ENCODE data around the gene CDC5L. TPM values are rescaled to one million over a fixed set of nuclear protein-coding genes. Genes with fewer than 3 reads are reported as not detected.

The CDC5L gene
- total and polyA plus RNA-seq, 3 donors from 2014 or later: 19.7 to 20.5 (median 20.3) TPM

GRCh38 chr6:44400572-44400971 lies 13.1 kb downstream of the CDC5L start:
- no peaks in the 10 kb centered on the region for H3K27me3 ChIP-seq
- TF ChIP-seq POLR2A (IDR thresholded peaks at IDR 0.05): no peak
- TF ChIP-seq CTCF (IDR thresholded peaks at IDR 0.05): no peak
- peaks cover 4% of the 10 kb centered on the region for H3K4me1 ChIP-seq
- H3K9me3 ChIP-seq: no peaks in the 10 kb centered on the region
- H3K36me3 ChIP-seq (ENCODE audit: low read depth, missing control alignments): no peaks in the 10 kb centered on the region
- 92 to 100% methylated on average over 2 of the region's 2 CpGs for WGBS, 2 donors
- intact Hi-C loops (cut with DNase I; ENCODE audit: low total_unique reads): no loop called here
- DNase-seq: no peak
- no peak overlapping the region for H3K27ac ChIP-seq
- no peak overlapping the region for H3K4me3 ChIP-seq

GRCh38 chr6:44401138-44401537 lies 13.6 kb downstream of the CDC5L start:
- Histone ChIP-seq H3K4me3 (no peak overlapping the region), H3K4me1 (peaks cover 4% of the 10 kb centered on the region), H3K27me3 (no peaks in the 10 kb centered on the region), H3K27ac (no peak overlapping the region), H3K9me3 (no peaks in the 10 kb centered on the region), H3K36me3 (ENCODE audit: low read depth, missing control alignments) (no peaks in the 10 kb centered on the region)
- 33 to 50% methylated on average over 5 of the region's 5 CpGs for WGBS, 2 donors
- intact Hi-C loops (cut with DNase I; ENCODE audit: low total_unique reads): no loop called here
- no peak for TF ChIP-seq CTCF (IDR thresholded peaks at IDR 0.05)
- TF ChIP-seq POLR2A (IDR thresholded peaks at IDR 0.05): no peak
- DNase-seq: no peak

- no peak for DNase-seq
- intact Hi-C loops (cut with DNase I; ENCODE audit: low total_unique reads): no loop called here
- no peaks in the 10 kb centered on the region for H3K9me3 ChIP-seq
- WGBS, 2 donors: 83 to 87% methylated on average over 5 of the region's 5 CpGs
- no peak overlapping the region for H3K27ac ChIP-seq
- no peak overlapping the region for H3K4me3 ChIP-seq
- TF ChIP-seq CTCF (IDR thresholded peaks at IDR 0.05) (no peak), POLR2A (IDR thresholded peaks at IDR 0.05) (no peak)
- H3K36me3 ChIP-seq (ENCODE audit: low read depth, missing control alignments): no peaks in the 10 kb centered on the region
- H3K4me1 ChIP-seq: peaks cover 4% of the 10 kb centered on the region
- H3K27me3 ChIP-seq: no peaks in the 10 kb centered on the region
These were observed 16.7 kb downstream of the CDC5L start for GRCh38 chr6:44404022-44404714.

- no peaks in the 10 kb centered on the region for H3K9me3 ChIP-seq
- no peak for TF ChIP-seq POLR2A (IDR thresholded peaks at IDR 0.05)
- no peak overlapping the region for H3K4me3 ChIP-seq
- DNase-seq: no peak
- no peaks in the 10 kb centered on the region for H3K27me3 ChIP-seq
- H3K27ac ChIP-seq: no peak overlapping the region
- H3K4me1 ChIP-seq: peaks cover 4% of the 10 kb centered on the region
- 50 to 64% methylated on average over 1 of the region's 1 CpG for WGBS, 2 donors
- intact Hi-C loops (cut with DNase I; ENCODE audit: low total_unique reads): no loop called here
- H3K36me3 ChIP-seq (ENCODE audit: low read depth, missing control alignments): no peaks in the 10 kb centered on the region
These were observed 17.2 kb downstream of the CDC5L start for GRCh38 chr6:44404715-44405099.

GRCh38 chr6:44407951-44408670 lies 20.6 kb downstream of the CDC5L start:
- intact Hi-C loops (cut with DNase I; ENCODE audit: low total_unique reads): no loop called here
- H3K27me3 ChIP-seq: no peaks in the 10 kb centered on the region
- no peaks in the 10 kb centered on the region for H3K9me3 ChIP-seq
- H3K4me1 ChIP-seq: peaks cover 4% of the 10 kb centered on the region
- TF ChIP-seq POLR2A (IDR thresholded peaks at IDR 0.05): no peak
- no peak for TF ChIP-seq CTCF (IDR thresholded peaks at IDR 0.05)
- no peak overlapping the region for H3K4me3 ChIP-seq
- 79 to 88% methylated on average over 11 of the region's 11 CpGs for WGBS, 2 donors
- H3K27ac ChIP-seq: no peak overlapping the region
- DNase-seq: no peak
- no peaks in the 10 kb centered on the region for H3K36me3 ChIP-seq (ENCODE audit: low read depth, missing control alignments)
